Smooth muscle cell (in vitro differentiated cells): Measurements from ENCODE around the gene FIGNL1. TPM values are rescaled to one million over a fixed set of nuclear protein-coding genes. Genes with fewer than 3 reads are reported as not detected.

Experiments
- DNase-seq: peaks from one replicate; lab custom pipeline; 2025; ENCODE audit not compliant: unreplicated experiment; lab: John Stamatoyannopoulos, UW
- H2AFZ ChIP-seq: fragments of 200-600 bp; sonication (generic); 2 replicates; pipeline ENCODE4 v1.6.0; 2016; ENCODE audit warnings: antibody characterized with exemption, low read depth, mild to moderate bottlenecking
- H3F3A ChIP-seq: fragments of 200-600 bp; sonication (generic); 2 replicates; pipeline ENCODE4 v1.6.0; 2017; ENCODE audit warnings: antibody characterized with exemption, low read depth
- H3K27ac ChIP-seq: fragments of 200-600 bp; sonication (generic); 2 replicates; pipeline ENCODE4 v1.5.1; 2016; ENCODE audit warnings: low read depth, mild to moderate bottlenecking
- H3K27me3 ChIP-seq: fragments of 200-600 bp; sonication (generic); 2 replicates; pipeline ENCODE4 v1.6.1; 2016; ENCODE audit warnings: low read depth, mild to moderate bottlenecking
- H3K36me3 ChIP-seq: fragments of 200-600 bp; sonication (generic); 2 replicates; pipeline ENCODE4 v1.5.1; 2016; ENCODE audit warnings: low read depth
- H3K4me1 ChIP-seq: fragments of 200-600 bp; sonication (generic); 2 replicates; pipeline ENCODE4 v1.5.1; 2016; ENCODE audit warnings: low read depth
- H3K4me2 ChIP-seq: fragments of 200-600 bp; sonication (generic); 2 replicates; pipeline ENCODE4 v1.6.0; 2016; ENCODE audit warnings: mild to moderate bottlenecking
- H3K4me3 ChIP-seq: fragments of 200-600 bp; sonication (generic); 2 replicates; pipeline ENCODE4 v1.5.1; 2016; ENCODE audit warnings: mild to moderate bottlenecking
- H3K79me2 ChIP-seq: fragments of 200-600 bp; sonication (generic); 2 replicates; pipeline ENCODE4 v1.6.0; 2016; ENCODE audit warnings: low read depth, mild to moderate bottlenecking
- H3K9ac ChIP-seq: fragments of 200-600 bp; sonication (generic); 2 replicates; pipeline ENCODE4 v1.6.0; 2016; ENCODE audit warnings: low read depth
- H3K9me3 ChIP-seq: fragments of 200-600 bp; sonication (generic); replicated peaks from 2 replicates; pipeline ENCODE4 v1.5.1; 2016; ENCODE audit warnings: low read depth
- H4K20me1 ChIP-seq: fragments of 200-600 bp; sonication (generic); 2 replicates; pipeline ENCODE4 v1.6.0; 2016; ENCODE audit warnings: low read depth
- CTCF ChIP-seq: fragments of 200-600 bp; sonication (generic); IDR thresholded peaks from 2 replicates; pipeline ENCODE4 v1.5.1; 2017; ENCODE audit warnings: borderline replicate concordance, mild to moderate bottlenecking, antibody characterized with exemption; ENCODE audit not compliant: insufficient read depth, poor library complexity, severe bottlenecking
- WGBS: methylation state at CpG from one replicate; pipeline ENCODE4 v1.1.7; 2016; ENCODE audit warnings: low lambda C conversion rate; 5-methylcytosine and 5-hydroxymethylcytosine counted together
- polyA plus RNA-seq: library from polyadenylated mRNA; unstranded; fragments of >200 nt; fragmentation: Nextera tagmentation; extraction: Ambion mirVana; gene quantifications from 2 replicates; pipeline ENCODE4 v1.2.1, GENCODE V29; 2016
- total RNA-seq: library from RNA; depleted of rRNA; stranded (reverse); fragments of >200 nt; gene quantifications from 2 replicates; pipeline ENCODE4 v1.2.3, GENCODE V29; 2014

FIGNL1 gene
- total and polyA plus RNA-seq, 2 experiments from 2014 or later = 6.3 to 10.8 TPM

DNA sequence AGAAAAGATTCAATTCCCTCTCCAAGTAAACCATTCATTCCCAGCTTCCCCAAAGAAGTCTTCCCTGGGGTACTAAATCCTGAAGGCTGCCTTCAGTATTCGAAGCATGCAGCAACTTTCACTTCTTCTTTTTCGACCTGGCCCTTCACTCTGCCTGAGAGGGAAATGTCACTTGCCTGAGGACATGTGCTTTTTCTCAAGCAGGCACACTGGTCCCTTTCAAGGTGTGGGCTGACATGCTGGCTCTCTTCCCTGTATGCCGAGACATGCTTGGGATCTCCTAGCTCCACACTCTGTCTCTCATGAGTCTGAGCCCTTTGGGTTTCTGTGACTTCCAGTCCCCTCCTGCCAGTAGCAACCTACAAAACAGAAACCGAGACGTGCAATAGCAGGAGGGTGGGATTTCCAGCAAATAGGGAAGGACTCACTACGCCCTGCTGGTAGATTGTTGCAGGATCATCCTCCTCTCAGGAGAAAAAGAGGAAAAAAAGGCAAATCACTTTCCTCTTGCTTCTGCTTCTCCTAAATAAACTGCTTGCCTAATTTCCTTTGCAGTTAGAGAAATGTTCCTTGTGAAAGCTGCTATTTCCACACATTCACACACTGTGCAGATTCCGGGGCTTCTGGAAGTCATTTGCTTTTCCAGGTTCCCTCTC lies 33.5 kb downstream of the FIGNL1 start:
- Histone ChIP-seq H3K79me2 (no peaks in the 10 kb centered on the region), H3K9me3 (no peaks in the 10 kb centered on the region), H3K4me3 (no peak overlapping the region), H3K4me2 (no peak overlapping the region), H3K27me3 (no peaks in the 10 kb centered on the region), H3K36me3 (no peaks in the 10 kb centered on the region), H3F3A (no peaks in the 10 kb centered on the region), H3K4me1 (peaks cover 1% of the 10 kb centered on the region), H2AFZ (no peak overlapping the region), H3K27ac (no peak overlapping the region), H3K9ac (no peak overlapping the region), H4K20me1 (no peaks in the 10 kb centered on the region)
- no peak for TF ChIP-seq CTCF
- DNase-seq = no peak
- WGBS = 83% methylated on average over 7 of the region's 7 CpGs

- no peaks in the 10 kb centered on the region for H3K9me3 ChIP-seq
- H3K27me3 ChIP-seq = no peaks in the 10 kb centered on the region
- H3K27ac ChIP-seq = no peak overlapping the region
- no peak overlapping the region for H3K4me3 ChIP-seq
- H4K20me1 ChIP-seq = no peaks in the 10 kb centered on the region
- no peaks in the 10 kb centered on the region for H3K4me1 ChIP-seq
- H3K9ac ChIP-seq = no peak overlapping the region
- H3F3A ChIP-seq = no peaks in the 10 kb centered on the region
- H3K36me3 ChIP-seq = no peaks in the 10 kb centered on the region
- 93% methylated on average over 6 of the region's 6 CpGs for WGBS
- no peak for DNase-seq
- TF ChIP-seq CTCF = no peak
- no peak overlapping the region for H2AFZ ChIP-seq
- no peaks in the 10 kb centered on the region for H3K79me2 ChIP-seq
- no peak overlapping the region for H3K4me2 ChIP-seq
Observed at GRCh38 chr7:50415844-50416364, 34.2 kb downstream of the FIGNL1 start.

- no peaks in the 10 kb centered on the region for H3K9me3 ChIP-seq
- no peak overlapping the region for H3K9ac ChIP-seq
- H4K20me1 ChIP-seq = no peaks in the 10 kb centered on the region
- no peaks in the 10 kb centered on the region for H3K36me3 ChIP-seq
- no peaks in the 10 kb centered on the region for H3F3A ChIP-seq
- H3K4me3 ChIP-seq = no peak overlapping the region
- no peaks in the 10 kb centered on the region for H3K4me1 ChIP-seq
- peaks cover 2% of the 10 kb centered on the region for H3K27me3 ChIP-seq
- no peak overlapping the region for H3K4me2 ChIP-seq
- WGBS = 99% methylated on average over 7 of the region's 7 CpGs
- H3K79me2 ChIP-seq = no peaks in the 10 kb centered on the region
- no peak for DNase-seq
- H3K27ac ChIP-seq = no peak overlapping the region
- H2AFZ ChIP-seq = no peak overlapping the region
- no peak for TF ChIP-seq CTCF
Observed at GRCh38 chr7:50413561-50413960, 36.6 kb downstream of the FIGNL1 start.

DNA sequence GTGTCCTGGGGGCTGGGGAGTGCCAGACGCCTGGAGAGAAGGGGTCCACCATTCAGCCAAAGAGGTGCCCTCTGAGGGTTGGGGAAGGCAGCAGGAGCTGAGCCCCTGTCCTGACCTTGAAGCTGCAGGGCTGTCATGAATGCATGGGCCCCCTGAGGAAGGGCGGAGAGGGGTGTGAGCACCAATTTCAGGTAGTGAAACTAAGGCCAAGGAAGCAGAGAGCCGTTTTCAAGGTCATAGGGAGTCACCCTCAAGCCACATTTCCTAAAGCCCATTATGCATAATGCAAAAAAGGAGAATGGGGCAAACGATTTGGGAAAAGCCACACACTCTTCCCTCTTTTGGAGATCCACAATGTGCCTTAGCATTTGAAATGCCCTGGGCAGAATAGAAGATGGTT lies 37.2 kb downstream of the FIGNL1 start:
- Histone ChIP-seq H2AFZ (no peak overlapping the region), H3F3A (no peaks in the 10 kb centered on the region), H3K9ac (no peak overlapping the region), H3K27ac (no peak overlapping the region), H4K20me1 (no peaks in the 10 kb centered on the region), H3K4me1 (no peaks in the 10 kb centered on the region), H3K4me2 (no peak overlapping the region), H3K27me3 (peaks cover 8% of the 10 kb centered on the region), H3K9me3 (no peaks in the 10 kb centered on the region), H3K36me3 (no peaks in the 10 kb centered on the region), H3K79me2 (no peaks in the 10 kb centered on the region), H3K4me3 (no peak overlapping the region)
- DNase-seq = no peak
- TF ChIP-seq CTCF = no peak
- 83% methylated on average over 4 of the region's 4 CpGs for WGBS
